Fibroblast of the aortic adventitia (primary cell): ENCODE measurements around the gene KIAA1217. TPM values are rescaled to one million over a fixed set of nuclear protein-coding genes. Genes with fewer than 3 reads are reported as not detected.

Source experiments
- DNase-seq: peaks from one replicate; pipeline ENCODE4 v3.0.0-alpha.2; 2010; ENCODE audit warnings: low read depth
- H3K4me3 ChIP-seq: 2 replicates; pipeline ENCODE4 v1.5.1; 2011; ENCODE audit warnings: low read depth, mild to moderate bottlenecking, control low read depth, low read length, moderate library complexity
- total RNA-seq: library from RNA; depleted of rRNA; stranded (reverse); fragments of >200 nt; gene quantifications from 2 replicates; pipeline ENCODE4 v1.2.3, GENCODE V29; 2012; ENCODE audit warnings: low replicate concordance
- TF ChIP-seq, protein P1 (sequence below): IDR thresholded peaks from 2 replicates; pipeline ENCODE4 v1.5.1; 2011; ENCODE audit warnings: mild to moderate bottlenecking, low read length, control low read depth, inconsistent platforms; ENCODE audit not compliant: insufficient read depth

KIAA1217 gene
- total RNA-seq, 1 donor: 12.5 TPM

DNA sequence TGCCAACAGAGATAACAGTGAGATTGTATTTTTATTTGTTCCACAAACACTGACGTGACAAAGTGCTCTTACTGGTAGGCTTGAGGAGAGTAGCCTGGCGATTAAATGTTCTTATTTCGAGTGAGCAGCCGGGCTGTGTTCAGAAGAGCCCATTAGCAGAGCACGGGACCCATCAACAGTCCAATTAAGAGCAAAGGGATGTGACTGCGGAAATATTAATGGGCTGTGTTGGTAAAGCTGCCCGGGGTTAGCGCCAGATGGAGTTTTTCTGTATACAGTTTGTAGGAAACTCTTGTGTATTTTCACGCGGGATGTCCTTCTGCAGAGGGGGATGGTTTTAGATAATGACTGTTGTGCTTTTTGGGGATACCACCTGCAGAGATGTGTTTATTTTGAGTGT is 104.3 kb downstream of the KIAA1217 start:
- no peak for DNase-seq
- TF ChIP-seq, protein P1, sequence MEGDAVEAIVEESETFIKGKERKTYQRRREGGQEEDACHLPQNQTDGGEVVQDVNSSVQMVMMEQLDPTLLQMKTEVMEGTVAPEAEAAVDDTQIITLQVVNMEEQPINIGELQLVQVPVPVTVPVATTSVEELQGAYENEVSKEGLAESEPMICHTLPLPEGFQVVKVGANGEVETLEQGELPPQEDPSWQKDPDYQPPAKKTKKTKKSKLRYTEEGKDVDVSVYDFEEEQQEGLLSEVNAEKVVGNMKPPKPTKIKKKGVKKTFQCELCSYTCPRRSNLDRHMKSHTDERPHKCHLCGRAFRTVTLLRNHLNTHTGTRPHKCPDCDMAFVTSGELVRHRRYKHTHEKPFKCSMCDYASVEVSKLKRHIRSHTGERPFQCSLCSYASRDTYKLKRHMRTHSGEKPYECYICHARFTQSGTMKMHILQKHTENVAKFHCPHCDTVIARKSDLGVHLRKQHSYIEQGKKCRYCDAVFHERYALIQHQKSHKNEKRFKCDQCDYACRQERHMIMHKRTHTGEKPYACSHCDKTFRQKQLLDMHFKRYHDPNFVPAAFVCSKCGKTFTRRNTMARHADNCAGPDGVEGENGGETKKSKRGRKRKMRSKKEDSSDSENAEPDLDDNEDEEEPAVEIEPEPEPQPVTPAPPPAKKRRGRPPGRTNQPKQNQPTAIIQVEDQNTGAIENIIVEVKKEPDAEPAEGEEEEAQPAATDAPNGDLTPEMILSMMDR: no peak
- no peak overlapping the region for H3K4me3 ChIP-seq

DNA sequence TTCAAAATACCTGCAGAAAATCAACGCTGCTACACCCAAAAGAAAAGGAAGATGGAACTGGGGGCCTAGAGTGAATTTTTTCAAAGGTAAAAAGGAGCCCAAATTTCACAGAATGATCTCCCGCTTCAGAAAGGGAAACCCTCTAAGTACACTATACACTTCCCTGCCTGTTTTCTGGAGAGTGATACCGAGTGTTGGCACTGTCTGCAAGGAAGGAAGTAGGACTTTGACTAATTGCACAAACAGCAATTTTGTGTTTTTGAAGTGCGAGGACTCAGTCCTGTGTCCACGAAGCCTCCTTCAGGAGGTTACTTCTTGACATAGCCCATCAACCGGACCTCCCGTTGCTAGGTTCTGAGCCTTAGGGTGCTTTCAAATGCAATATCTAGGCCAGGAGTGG is 106.3 kb downstream of the KIAA1217 start:
- DNase-seq: no peak
- TF ChIP-seq, protein P1: no peak
- H3K4me3 ChIP-seq: no peak overlapping the region

DNA sequence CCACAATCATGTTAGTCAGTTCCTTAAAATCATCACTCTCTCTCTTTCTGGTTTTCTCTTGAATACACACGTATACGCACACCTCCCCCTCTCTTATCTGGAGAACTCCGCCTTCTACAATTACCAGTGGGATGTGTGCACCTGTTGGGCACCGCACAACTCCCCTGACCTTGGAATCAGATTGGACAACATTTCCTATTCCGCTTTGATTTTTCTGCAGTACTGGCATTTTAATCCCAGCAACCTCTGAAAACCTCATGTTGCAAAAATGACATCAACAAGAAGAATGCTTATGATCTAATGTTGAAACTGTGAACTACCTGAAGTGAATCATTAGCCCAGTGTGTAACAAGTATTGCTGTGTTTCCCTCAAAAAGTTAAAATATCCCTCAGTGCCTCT is 109.6 kb downstream of the KIAA1217 start:
- no peak overlapping the region for H3K4me3 ChIP-seq
- TF ChIP-seq, protein P1: no peak
- DNase-seq: no peak

DNA sequence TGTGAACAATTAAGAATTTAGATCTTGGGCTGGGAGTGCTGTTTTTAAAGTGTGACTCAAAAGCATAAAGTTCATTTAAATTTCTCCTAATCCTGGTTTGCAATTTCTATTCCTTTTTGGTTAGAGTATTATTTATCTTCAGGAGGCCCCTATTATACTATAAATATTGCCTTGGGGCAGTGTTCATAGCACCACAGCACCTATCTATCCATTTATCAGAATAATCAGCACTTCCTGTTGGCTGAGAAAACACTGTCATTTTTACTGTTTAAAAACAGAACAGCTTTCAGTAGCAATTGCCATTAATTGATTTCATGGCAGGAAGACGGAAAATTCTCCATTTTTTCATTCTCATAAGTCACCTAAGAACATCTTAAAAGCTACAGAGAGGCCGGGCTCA is 111.4 kb downstream of the KIAA1217 start:
- no peak for DNase-seq
- no peak overlapping the region for H3K4me3 ChIP-seq
- TF ChIP-seq, protein P1: no peak

DNA sequence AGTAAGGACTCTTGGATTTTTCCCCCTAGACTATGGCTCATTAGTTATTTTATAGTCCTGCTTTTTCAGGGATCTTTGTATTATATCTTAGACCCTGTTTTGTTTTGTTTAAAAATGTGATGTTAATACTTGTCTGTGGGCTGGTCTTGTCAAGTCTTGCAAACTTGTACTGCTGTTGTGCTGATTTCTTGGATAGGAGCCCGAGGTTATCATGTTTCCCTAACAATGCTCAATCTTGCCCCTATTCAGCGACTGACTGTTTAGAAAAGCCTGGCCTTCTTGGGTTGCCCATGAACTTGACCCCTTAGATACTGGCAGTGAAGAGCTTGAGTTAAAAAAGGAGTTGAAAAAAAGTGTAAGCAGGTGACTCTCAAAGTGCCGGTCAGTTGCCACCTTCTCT is 115.7 kb downstream of the KIAA1217 start:
- DNase-seq: peak; percentile 25
- TF ChIP-seq, protein P1: no peak

DNA sequence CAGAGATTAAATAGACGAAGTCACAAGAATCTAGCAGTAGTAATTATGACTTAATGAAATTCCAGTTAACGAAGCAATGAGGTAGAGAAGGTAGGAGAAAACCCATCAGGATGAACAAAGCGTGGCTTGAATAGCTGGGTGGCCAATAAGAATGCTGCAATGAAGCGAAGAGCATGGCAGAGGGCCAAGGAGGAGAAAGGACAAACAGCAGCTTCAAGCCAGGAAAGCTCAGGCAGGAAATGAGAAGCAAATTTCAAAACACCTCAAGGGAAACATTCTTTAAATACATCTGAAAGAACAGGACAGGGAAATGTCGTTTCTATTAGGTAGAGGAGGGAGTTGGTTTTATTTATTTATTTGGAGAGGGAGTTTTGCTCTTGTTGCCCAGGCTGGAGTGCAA is 122.5 kb downstream of the KIAA1217 start:
- H3K4me3 ChIP-seq: no peak overlapping the region
- TF ChIP-seq, protein P1: no peak
- DNase-seq: peak; percentile 72

More for the DNA sequence above, 115.7 kb downstream of the KIAA1217 start:
- no peak overlapping the region for H3K4me3 ChIP-seq

DNA sequence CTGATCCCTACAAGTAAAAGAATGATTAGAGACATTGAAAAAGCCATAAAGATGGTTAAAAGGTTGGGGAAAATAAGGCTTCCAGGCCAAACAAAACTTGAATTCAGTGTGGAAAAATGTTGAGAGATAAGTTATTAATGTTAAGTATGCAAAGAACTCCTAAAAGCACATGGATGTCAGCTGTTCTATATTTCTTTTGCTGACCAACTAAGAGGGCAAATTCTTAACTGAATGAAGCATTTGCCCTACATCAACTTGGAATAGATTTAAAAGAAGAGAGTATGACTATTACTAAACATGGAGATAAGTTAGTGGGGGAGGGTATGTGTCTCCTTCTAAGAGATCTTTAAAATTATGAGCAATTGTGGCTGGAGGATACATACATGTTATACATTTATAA is 124.8 kb downstream of the KIAA1217 start:
- peak; percentile 89 for DNase-seq
- TF ChIP-seq, protein P1: no peak
- H3K4me3 ChIP-seq: no peak overlapping the region
